HG03066 (cell line): ENCODE measurements around the gene CLCN6.
"Not testable (repeated sequence)": the region's sequence is repeated elsewhere in the genome, so short reads cannot be mapped to it uniquely, and the experiment has no call there.

Experiments
- ATAC-seq: cut with Tn5 transposase; IDR thresholded peaks from one replicate; pipeline ENCODE4 v1.9.1; 2021; ENCODE audit warnings: low read depth; ENCODE audit not compliant: unreplicated experiment

CLCN6 gene

GRCh38 chr1:11794446-11795237 is 11.3 kb upstream of the CLCN6 start:
- no peak for ATAC-seq

GRCh38 chr1:11795238-11795890 is 10.6 kb upstream of the CLCN6 start:
- ATAC-seq = no peak

- no peak for ATAC-seq
Measured at GRCh38 chr1:11796036-11796828, 9.8 kb upstream of the CLCN6 start.

- no peak for ATAC-seq
Measured at GRCh38 chr1:11797525-11798216, 8.3 kb upstream of the CLCN6 start.

- no peak for ATAC-seq
Measured at GRCh38 chr1:11799099-11799498, 6.9 kb upstream of the CLCN6 start.

GRCh38 chr1:11799896-11800295 is 6.1 kb upstream of the CLCN6 start:
- ATAC-seq = no peak

GRCh38 chr1:11800391-11800755 is 5.6 kb upstream of the CLCN6 start:
- no peak for ATAC-seq

- no peak for ATAC-seq
Measured at GRCh38 chr1:11800756-11801433, 5.1 kb upstream of the CLCN6 start.

GRCh38 chr1:11802616-11802972 is 3.4 kb upstream of the CLCN6 start:
- ATAC-seq = no peak

- peak; percentile 33 for ATAC-seq
Measured at GRCh38 chr1:11802973-11803885, 2.8 kb upstream of the CLCN6 start.

- not testable (repeated sequence) for ATAC-seq
Measured at GRCh38 chr1:11803924-11804665, 1.9 kb upstream of the CLCN6 start.

GRCh38 chr1:11804666-11805421 is 1.1 kb upstream of the CLCN6 start:
- ATAC-seq = no peak

- peak; percentile 37 for ATAC-seq
Measured at GRCh38 chr1:11806307-11806936, 431 bp downstream of the CLCN6 start.

- no peak for ATAC-seq
Measured at GRCh38 chr1:11807133-11807532, 1.1 kb downstream of the CLCN6 start.

GRCh38 chr1:11813021-11813420 is 7.0 kb downstream of the CLCN6 start:
- ATAC-seq = no peak

GRCh38 chr1:11817192-11817591 is 11.2 kb downstream of the CLCN6 start:
- ATAC-seq = no peak

- no peak for ATAC-seq
Measured at GRCh38 chr1:11822091-11822490, 16.1 kb downstream of the CLCN6 start.
